OCI-LY7 (cell line): ENCODE measurements around the gene PFKFB3. TPM values are rescaled to one million over a fixed set of nuclear protein-coding genes. Genes with fewer than 3 reads are reported as not detected.

Source experiments
- BruUV-seq: library from RNA; stranded (reverse); fragments of 400-500 nt; replicated peaks from 2 replicates; lab custom pipeline; 2021; lab: Mats Ljungman, UMichigan
- CTCF ChIA-PET: fragments of 300-600 bp; sonication (Branson Sonifier 250); formaldehyde crosslinking; loops from one replicate; lab custom pipeline; 2022; ENCODE audit warnings: antibody characterized with exemption; ENCODE audit not compliant: unreplicated experiment; lab: Charles Lee
- POLR2A ChIA-PET: fragments of 300-600 bp; sonication (Branson Sonifier 250); formaldehyde crosslinking; loops from one replicate; lab custom pipeline; 2022; ENCODE audit warnings: antibody characterized with exemption; lab: Charles Lee
- DNase-seq: peaks from one replicate; pipeline ENCODE4 v3.0.0-alpha.2; 2015; ENCODE audit warnings: low spot score
- H2AFZ ChIP-seq: fragments of 200-600 bp; sonication (generic), shearing (Covaris generic); 2 replicates; pipeline ENCODE4 v1.6.1; 2014; ENCODE audit warnings: mild to moderate bottlenecking, antibody characterized with exemption, low read length, moderate library complexity
- H3K27ac ChIP-seq: fragments of 200-600 bp; sonication (generic); 2 replicates; pipeline ENCODE4 v1.5.1; 2014; ENCODE audit warnings: mixed run types, low read depth, mild to moderate bottlenecking, moderate library complexity, low read length, inconsistent platforms; ENCODE audit not compliant: poor library complexity, severe bottlenecking
- H3K36me3 ChIP-seq: fragments of 200-600 bp; sonication (generic); 2 replicates; pipeline ENCODE4 v1.6.1; 2014; ENCODE audit warnings: mild to moderate bottlenecking, antibody characterized with exemption, low read length, moderate library complexity, mixed read lengths; ENCODE audit not compliant: insufficient read depth
- H3K4me1 ChIP-seq: fragments of 200-600 bp; sonication (generic); 2 replicates; pipeline ENCODE4 v1.5.1; 2014; ENCODE audit warnings: mild to moderate bottlenecking, low read length; ENCODE audit not compliant: insufficient read depth, poor library complexity, severe bottlenecking
- H3K4me2 ChIP-seq: fragments of 200-600 bp; sonication (generic); 2 replicates; pipeline ENCODE4 v1.6.1; 2014; ENCODE audit warnings: mild to moderate bottlenecking, low read length
- H3K4me3 ChIP-seq: fragments of 200-600 bp; sonication (generic); 2 replicates; pipeline ENCODE4 v1.5.1; 2014; ENCODE audit warnings: mild to moderate bottlenecking, low read depth, low read length; ENCODE audit not compliant: poor library complexity, severe bottlenecking
- H3K79me2 ChIP-seq: fragments of 200-600 bp; sonication (generic); 2 replicates; pipeline ENCODE4 v1.6.1; 2016; ENCODE audit warnings: low read depth, mild to moderate bottlenecking, low read length, moderate library complexity, mixed read lengths; ENCODE audit not compliant: insufficient read depth
- H3K9me2 ChIP-seq: fragments of 200-600 bp; sonication (generic); 2 replicates; pipeline ENCODE4 v1.6.1; 2016; ENCODE audit warnings: mild to moderate bottlenecking, low read length, mixed read lengths; ENCODE audit not compliant: insufficient read depth
- H3K9me3 ChIP-seq: fragments of 200-600 bp; sonication (generic); 2 replicates; pipeline ENCODE4 v1.6.1; 2014; ENCODE audit warnings: mild to moderate bottlenecking, mixed run types, low read length, mixed read lengths
- H4K20me1 ChIP-seq: fragments of 200-600 bp; sonication (generic); 2 replicates; pipeline ENCODE4 v1.6.1; 2014; ENCODE audit warnings: mild to moderate bottlenecking, antibody characterized with exemption, low read length, moderate library complexity, mixed read lengths; ENCODE audit not compliant: insufficient read depth
- CTCF ChIP-seq: fragments of 200-600 bp; sonication (generic); conservative IDR thresholded peaks from 2 replicates; pipeline ENCODE4 v1.5.1; 2014; ENCODE audit warnings: mild to moderate bottlenecking, antibody characterized with exemption, low read length, moderate library complexity, mixed read lengths
- EZH2phosphoT487 ChIP-seq: fragments of 200-600 bp; sonication (generic); IDR thresholded peaks from 2 replicates; pipeline ENCODE4 v1.6.1; 2018; ENCODE audit warnings: low read depth, borderline replicate concordance, mild to moderate bottlenecking, mixed run types, antibody characterized with exemption, low read length, moderate library complexity, mixed read lengths
- intact Hi-C: fragments of 100-400 bp; cut with micrococcal nuclease; formaldehyde crosslinking; loops from one replicate; pipeline ENCODE4 v1.10.0; 2022; ENCODE audit not compliant: unreplicated experiment
- total RNA-seq, 2 experiments: library from RNA; depleted of rRNA in 1 of 2; stranded (reverse); fragments of >200 nt in 1 of 2; shearing (Covaris generic) in 1 of 2; gene quantifications; 2 replicates each; pipeline ENCODE4 v1.2.3, GENCODE V29; 2014 to 2022

PFKFB3 gene
- total RNA-seq, 2 experiments from 2014 or later, result 33.7 to 50.7 TPM

DNA sequence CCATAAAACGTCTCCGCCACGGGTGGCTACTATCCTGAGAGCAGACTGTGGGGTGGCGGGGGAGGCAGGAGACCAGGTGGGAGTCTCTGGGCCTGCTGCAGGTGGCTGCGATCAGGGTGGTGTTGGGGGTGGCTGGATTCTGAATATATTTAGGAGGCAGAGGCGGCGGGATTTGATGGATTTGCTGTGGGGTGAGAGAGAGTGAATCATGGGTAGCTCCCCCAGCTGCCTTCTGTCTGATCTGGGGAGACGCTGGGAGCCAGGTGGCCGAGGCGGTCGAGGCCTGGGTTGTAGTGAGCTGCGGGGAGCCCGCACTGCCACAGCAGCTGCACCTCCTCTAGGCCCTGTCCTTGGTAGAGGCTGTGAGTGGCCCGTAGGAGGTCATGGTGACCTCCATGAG is 48.2 kb upstream of the PFKFB3 start:
- Histone ChIP-seq H2AFZ (no peak overlapping the region), H3K4me2 (no peak overlapping the region), H3K36me3 (no peaks in the 10 kb centered on the region), H4K20me1 (no peaks in the 10 kb centered on the region), H3K9me3 (no peaks in the 10 kb centered on the region), H3K27ac (no peak overlapping the region), H3K4me1 (peaks cover 17% of the 10 kb centered on the region), H3K4me3 (no peak overlapping the region), H3K79me2 (no peaks in the 10 kb centered on the region; the same call in 1 of the 2 replicates), H3K9me2 (no peaks in the 10 kb centered on the region)
- ChIA-PET POLR2A (interaction anchor here (1.1 to 1.6 kb wide), 2 partner anchors 13 to 252 kb away, joined by 3 to 9 read pairs; no protein-coding TSS in a partner anchor), CTCF (no interaction called here)
- TF ChIP-seq EZH2phosphoT487, result no peak
- TF ChIP-seq CTCF, result no peak
- DNase-seq, result no peak
- intact Hi-C loops, result no loop called here
- BruUV-seq, result no TSS peak

- ChIA-PET POLR2A (no interaction called here), CTCF (no interaction called here)
- Histone ChIP-seq H3K4me3 (no peak overlapping the region), H3K4me2 (no peak overlapping the region), H3K4me1 (peaks cover 13% of the 10 kb centered on the region), H4K20me1 (no peaks in the 10 kb centered on the region), H3K9me3 (no peaks in the 10 kb centered on the region), H3K9me2 (no peaks in the 10 kb centered on the region), H3K36me3 (no peaks in the 10 kb centered on the region), H2AFZ (no peak overlapping the region), H3K79me2 (peaks cover 8% of the 10 kb centered on the region; the same call in 1 of the 2 replicates), H3K27ac (no peak overlapping the region)
- DNase-seq, result no peak
- no TSS peak for BruUV-seq
- intact Hi-C loops, result no loop called here
- TF ChIP-seq CTCF (no peak), EZH2phosphoT487 (no peak)
These were observed 44.5 kb upstream of the PFKFB3 start for GRCh38 chr10:6158276-6158675.

DNA sequence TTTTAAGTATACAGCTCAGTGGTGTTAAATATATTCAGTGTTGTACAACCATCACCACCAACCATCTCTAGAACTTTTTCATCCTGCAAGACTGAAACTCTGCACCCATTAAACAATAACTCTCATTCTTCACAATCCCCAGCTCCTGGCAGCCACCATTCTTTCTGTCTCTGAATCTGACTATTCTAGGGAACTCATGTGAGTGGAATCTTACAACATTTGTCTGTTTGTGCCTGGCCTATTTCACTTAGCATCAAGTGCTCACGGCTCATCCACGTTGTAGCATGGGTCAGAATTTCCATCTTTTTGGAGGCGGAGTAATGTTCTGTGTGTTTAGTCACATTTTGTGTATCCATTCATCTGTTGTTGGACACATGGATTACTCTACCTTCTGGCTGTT is 40.8 kb upstream of the PFKFB3 start:
- no peak overlapping the region for H2AFZ ChIP-seq
- no peak overlapping the region for H3K4me3 ChIP-seq
- ChIA-PET CTCF (interaction anchor here (0.8 to 1.0 kb wide), 2 partner anchors 9 to 11 kb away, joined by 3 read pairs; no protein-coding TSS in a partner anchor), POLR2A (interaction anchor here (0.7 kb wide), 1 partner anchor 10 kb away, joined by 4 read pairs; no protein-coding TSS in a partner anchor)
- no peak for DNase-seq
- H3K36me3 ChIP-seq, result peaks cover 16% of the 10 kb centered on the region
- BruUV-seq, result no TSS peak
- peaks cover 39% of the 10 kb centered on the region for H3K79me2 ChIP-seq
- peaks cover 10% of the 10 kb centered on the region; the same call in 1 of the 2 replicates for H4K20me1 ChIP-seq
- H3K4me2 ChIP-seq, result no peak overlapping the region
- no peaks in the 10 kb centered on the region for H3K9me2 ChIP-seq
- intact Hi-C loops, result loop anchor here (5.0 kb wide), 1 partner anchor 150 kb away; no protein-coding TSS in a partner anchor
- H3K27ac ChIP-seq, result no peak overlapping the region
- no peak for TF ChIP-seq CTCF
- no peak for TF ChIP-seq EZH2phosphoT487
- no peaks in the 10 kb centered on the region for H3K9me3 ChIP-seq
- H3K4me1 ChIP-seq, result peaks cover 27% of the 10 kb centered on the region
